AG09309 (cell line): ENCODE data around the gene RNASE1.

Experiments
- DNase-seq: peaks from one replicate; pipeline ENCODE4 v3.0.0-alpha.2; 2010; ENCODE audit warnings: low read depth
- H3K4me3 ChIP-seq: 2 replicates; pipeline ENCODE4 v1.5.1; 2011; ENCODE audit warnings: mild to moderate bottlenecking, low read depth, low read length, moderate library complexity; ENCODE audit not compliant: control insufficient read depth
- CTCF ChIP-seq: IDR thresholded peaks from 2 replicates; pipeline ENCODE4 v1.5.1; 2011; ENCODE audit warnings: mild to moderate bottlenecking, low read depth, low read length, inconsistent platforms; ENCODE audit not compliant: insufficient read depth, control insufficient read depth; ENCODE audit errors: missing control alignments

Gene RNASE1

GRCh38 chr14:20807304-20808161, 4.9 kb upstream of the RNASE1 start:
- H3K4me3 ChIP-seq, result no peak overlapping the region
- TF ChIP-seq CTCF, result no peak
- no peak for DNase-seq

GRCh38 chr14:20805485-20805884, 2.8 kb upstream of the RNASE1 start:
- H3K4me3 ChIP-seq, result no peak overlapping the region
- no peak for DNase-seq
- no peak for TF ChIP-seq CTCF

GRCh38 chr14:20803223-20803622, 579 bp upstream of the RNASE1 start:
- TF ChIP-seq CTCF, result no peak
- no peak overlapping the region for H3K4me3 ChIP-seq
- DNase-seq, result no peak

GRCh38 chr14:20801726-20802125, 918 bp downstream of the RNASE1 start:
- no peak for TF ChIP-seq CTCF
- H3K4me3 ChIP-seq, result no peak overlapping the region
- no peak for DNase-seq

- DNase-seq, result no peak
- H3K4me3 ChIP-seq, result no peak overlapping the region
- TF ChIP-seq CTCF, result no peak
These were observed 2.6 kb downstream of the RNASE1 start for GRCh38 chr14:20799892-20800544.

DNA sequence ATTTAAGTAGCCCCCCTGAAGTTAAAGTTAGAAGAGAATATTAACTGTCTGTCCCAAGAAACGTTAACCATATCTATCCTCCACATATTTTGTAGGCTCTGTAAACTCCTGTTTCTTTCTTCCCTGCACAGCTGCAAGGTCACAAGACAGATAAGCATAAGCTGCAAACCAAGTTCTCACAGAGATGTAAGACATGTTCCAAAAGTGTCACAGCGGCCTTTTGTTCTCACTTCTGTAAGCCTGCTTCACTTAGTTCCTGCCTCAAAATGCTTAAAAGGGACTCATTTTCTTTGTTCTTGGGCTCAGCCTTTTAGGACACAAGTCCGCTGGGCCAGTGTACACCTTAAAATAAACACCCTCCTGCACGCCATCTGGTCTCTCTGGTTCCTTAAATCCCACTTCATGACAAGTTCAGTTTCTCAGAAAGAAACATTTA, 3.2 kb downstream of the RNASE1 start:
- no peak for DNase-seq
- no peak for TF ChIP-seq CTCF

More for the DNA sequence above, 3.2 kb downstream of the RNASE1 start:
- no peak overlapping the region for H3K4me3 ChIP-seq
